Ascending aorta (tissue), 2 donors: ENCODE data around the gene CRABP2. TPM values are rescaled to one million over a fixed set of nuclear protein-coding genes. Genes with fewer than 3 reads are reported as not detected.

Experiments used
- DNase-seq, 2 donors: peaks; one replicate each; pipeline ENCODE4 v3.0.0-alpha.2; 2019; ENCODE audit warnings: low spot score in 2 of 2
- H3K27ac ChIP-seq, 2 donors: fragments of 200-600 bp; sonication (generic); one replicate each; pipeline ENCODE4 v1.5.1; 2016 to 2017; ENCODE audit warnings: mild to moderate bottlenecking in 1 of 2
- H3K27me3 ChIP-seq: fragments of 200-600 bp; sonication (generic); one replicate; pipeline ENCODE4 v1.5.1; 2017
- H3K36me3 ChIP-seq, 2 donors: fragments of 200-600 bp; sonication (generic); one replicate each; pipeline ENCODE4 v1.5.1; 2016
- H3K4me1 ChIP-seq, 2 donors: fragments of 200-600 bp; sonication (generic); one replicate each; pipeline ENCODE4 v1.5.1; 2016 to 2017; ENCODE audit warnings: mild to moderate bottlenecking in 1 of 2
- H3K4me3 ChIP-seq, 2 donors: fragments of 200-600 bp; sonication (generic); one replicate each; pipeline ENCODE4 v1.5.1; 2016 to 2017; ENCODE audit warnings: mild to moderate bottlenecking in 1 of 2
- H3K9me3 ChIP-seq, 2 donors: fragments of 200-600 bp; sonication (generic); one replicate each; pipeline ENCODE4 v1.5.1; 2016
- CTCF ChIP-seq, 3 experiments: fragments of 200-600 bp in 2 of 3; fragments of 450-650 bp in 1 of 3; sonication (generic) in 2 of 3; IDR thresholded peaks; one replicate each; pipeline ENCODE4 v1.5.1; 2016 to 2019; ENCODE audit warnings: antibody characterized with exemption in 3 of 3, mild to moderate bottlenecking in 1 of 3, moderate library complexity in 1 of 3
- intact Hi-C: fragments of 100-400 bp; cut with DNase I; formaldehyde crosslinking; loops from one replicate; pipeline ENCODE4 v1.15.1; 2023
- total RNA-seq: library from RNA; depleted of rRNA; stranded (reverse); fragments of >200 nt; gene quantifications from one replicate; pipeline ENCODE4 v1.1.0, GENCODE V29; 2016

Gene CRABP2
- total RNA-seq, 1 donor from 2014 or later: not detected

DNA sequence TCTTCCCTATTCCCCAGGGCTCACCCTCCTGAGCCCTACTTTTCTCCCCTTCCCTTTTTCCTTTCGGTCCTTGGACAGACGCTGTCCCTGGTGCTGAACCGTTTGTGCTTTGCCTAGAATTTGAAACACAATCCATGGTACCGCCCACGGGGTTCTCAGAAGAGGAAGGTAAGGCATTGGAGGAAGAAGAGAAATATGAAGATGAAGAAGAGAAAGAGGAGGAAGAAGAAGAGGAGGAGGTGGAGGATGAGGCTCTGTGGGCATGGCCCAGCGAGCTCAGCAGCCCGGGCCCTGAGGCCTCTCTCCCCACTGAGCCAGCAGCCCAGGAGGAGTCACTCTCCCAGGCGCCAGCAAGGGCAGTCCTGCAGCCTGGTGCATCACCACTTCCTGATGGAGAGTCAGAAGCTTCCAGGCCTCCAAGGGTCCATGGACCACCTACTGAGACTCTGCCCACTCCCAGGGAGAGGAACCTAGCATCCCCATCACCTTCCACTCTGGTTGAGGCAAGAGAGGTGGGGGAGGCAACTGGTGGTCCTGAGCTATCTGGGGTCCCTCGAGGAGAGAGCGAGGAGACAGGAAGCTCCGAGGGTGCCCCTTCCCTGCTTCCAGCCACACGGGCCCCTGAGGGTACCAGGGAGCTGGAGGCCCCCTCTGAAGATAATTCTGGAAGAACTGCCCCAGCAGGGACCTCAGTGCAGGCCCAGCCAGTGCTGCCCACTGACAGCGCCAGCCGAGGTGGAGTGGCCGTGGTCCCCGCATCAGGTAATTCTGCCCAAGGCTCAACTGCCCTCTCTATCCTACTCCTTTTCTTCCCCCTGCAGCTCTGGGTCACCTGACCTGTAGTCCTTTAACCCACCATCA lies 53.0 kb downstream of the CRABP2 start:
- peaks cover 5% of the 10 kb centered on the region for H3K27me3 ChIP-seq

More for the DNA sequence above, 53.0 kb downstream of the CRABP2 start:
- Histone ChIP-seq H3K9me3 (no peaks in the 10 kb centered on the region), H3K36me3 (no peaks in the 10 kb centered on the region), H3K4me1 (peaks cover 5 to 8% of the 10 kb centered on the region in 2 donors), H3K4me3 (no peak overlapping the region), H3K27ac (no peak overlapping the region)
- intact Hi-C loops: no loop called here
- DNase-seq: no peak
- no peak for TF ChIP-seq CTCF (IDR thresholded peaks at IDR 0.05)

Other genes starting within 250 kb of the CRABP2 start
- 106 TPM for gene MEF2D, start 204.8 kb downstream of the CRABP2 start, total RNA-seq
- not detected for gene IQGAP3, start 133.0 kb downstream of the CRABP2 start, total RNA-seq
- gene TTC24, start 125.9 kb downstream of the CRABP2 start, total RNA-seq: not detected
- gene NAXE, start 113.8 kb downstream of the CRABP2 start, total RNA-seq: 85.3 TPM
- gene GPATCH4, start 104.1 kb downstream of the CRABP2 start, total RNA-seq: 29.4 TPM
- gene HAPLN2, start 86.2 kb downstream of the CRABP2 start, total RNA-seq: 1.4 TPM
- gene BCAN, start 63.5 kb downstream of the CRABP2 start, total RNA-seq: not detected
- gene NES, start 28.2 kb downstream of the CRABP2 start, total RNA-seq: 74.1 TPM
- gene METTL25B, start 22.9 kb upstream of the CRABP2 start, total RNA-seq: 9.9 TPM
- gene ISG20L2, start 23.2 kb upstream of the CRABP2 start, total RNA-seq: 7.8 TPM
- 17.0 TPM for gene MRPL24, start 35.5 kb upstream of the CRABP2 start, total RNA-seq
- gene HDGF, start 46.1 kb upstream of the CRABP2 start, total RNA-seq: 153 TPM
- 16.3 TPM for gene PRCC, start 62.0 kb upstream of the CRABP2 start, total RNA-seq
- not detected for gene SH2D2A, start 111.3 kb upstream of the CRABP2 start, total RNA-seq
- 2.9 TPM for gene INSRR, start 153.5 kb upstream of the CRABP2 start, total RNA-seq
- not detected for gene NTRK1, start 155.3 kb upstream of the CRABP2 start, total RNA-seq
- 39.8 TPM for gene PEAR1, start 188.1 kb upstream of the CRABP2 start, total RNA-seq
- not detected for gene LRRC71, start 215.0 kb upstream of the CRABP2 start, total RNA-seq